Smooth muscle cell (in vitro differentiated cells): ENCODE measurements around the gene ASAP2. TPM values are rescaled to one million over a fixed set of nuclear protein-coding genes. Genes with fewer than 3 reads are reported as not detected.

ENCODE experiments used
- DNase-seq: peaks from one replicate; lab custom pipeline; 2025; ENCODE audit not compliant: unreplicated experiment; lab: John Stamatoyannopoulos, UW
- H2AFZ ChIP-seq: fragments of 200-600 bp; sonication (generic); 2 replicates; pipeline ENCODE4 v1.6.0; 2016; ENCODE audit warnings: antibody characterized with exemption, low read depth, mild to moderate bottlenecking
- H3F3A ChIP-seq: fragments of 200-600 bp; sonication (generic); 2 replicates; pipeline ENCODE4 v1.6.0; 2017; ENCODE audit warnings: antibody characterized with exemption, low read depth
- H3K27ac ChIP-seq: fragments of 200-600 bp; sonication (generic); 2 replicates; pipeline ENCODE4 v1.5.1; 2016; ENCODE audit warnings: low read depth, mild to moderate bottlenecking
- H3K27me3 ChIP-seq: fragments of 200-600 bp; sonication (generic); 2 replicates; pipeline ENCODE4 v1.6.1; 2016; ENCODE audit warnings: low read depth, mild to moderate bottlenecking
- H3K36me3 ChIP-seq: fragments of 200-600 bp; sonication (generic); 2 replicates; pipeline ENCODE4 v1.5.1; 2016; ENCODE audit warnings: low read depth
- H3K4me1 ChIP-seq: fragments of 200-600 bp; sonication (generic); 2 replicates; pipeline ENCODE4 v1.5.1; 2016; ENCODE audit warnings: low read depth
- H3K4me2 ChIP-seq: fragments of 200-600 bp; sonication (generic); 2 replicates; pipeline ENCODE4 v1.6.0; 2016; ENCODE audit warnings: mild to moderate bottlenecking
- H3K4me3 ChIP-seq: fragments of 200-600 bp; sonication (generic); 2 replicates; pipeline ENCODE4 v1.5.1; 2016; ENCODE audit warnings: mild to moderate bottlenecking
- H3K79me2 ChIP-seq: fragments of 200-600 bp; sonication (generic); 2 replicates; pipeline ENCODE4 v1.6.0; 2016; ENCODE audit warnings: low read depth, mild to moderate bottlenecking
- H3K9ac ChIP-seq: fragments of 200-600 bp; sonication (generic); 2 replicates; pipeline ENCODE4 v1.6.0; 2016; ENCODE audit warnings: low read depth
- H3K9me3 ChIP-seq: fragments of 200-600 bp; sonication (generic); replicated peaks from 2 replicates; pipeline ENCODE4 v1.5.1; 2016; ENCODE audit warnings: low read depth
- H4K20me1 ChIP-seq: fragments of 200-600 bp; sonication (generic); 2 replicates; pipeline ENCODE4 v1.6.0; 2016; ENCODE audit warnings: low read depth
- WGBS: methylation state at CpG from one replicate; pipeline ENCODE4 v1.1.7; 2016; ENCODE audit warnings: low lambda C conversion rate; 5-methylcytosine and 5-hydroxymethylcytosine counted together
- polyA plus RNA-seq: library from polyadenylated mRNA; unstranded; fragments of >200 nt; fragmentation: Nextera tagmentation; extraction: Ambion mirVana; gene quantifications from 2 replicates; pipeline ENCODE4 v1.2.1, GENCODE V29; 2016
- total RNA-seq: library from RNA; depleted of rRNA; stranded (reverse); fragments of >200 nt; gene quantifications from 2 replicates; pipeline ENCODE4 v1.2.3, GENCODE V29; 2014
- TF ChIP-seq, protein P1 (sequence below): fragments of 200-600 bp; sonication (generic); IDR thresholded peaks from 2 replicates; pipeline ENCODE4 v1.5.1; 2017; ENCODE audit warnings: borderline replicate concordance, mild to moderate bottlenecking, antibody characterized with exemption; ENCODE audit not compliant: insufficient read depth, poor library complexity, severe bottlenecking

The ASAP2 gene
- total and polyA plus RNA-seq, 2 experiments from 2014 or later = 8.8 to 23.1 TPM

- Histone ChIP-seq H3K9ac (no peak overlapping the region), H3K27ac (no peak overlapping the region), H3K4me1 (no peaks in the 10 kb centered on the region), H3K4me2 (no peak overlapping the region), H4K20me1 (no peaks in the 10 kb centered on the region), H3F3A (peaks cover 9% of the 10 kb centered on the region), H3K27me3 (no peaks in the 10 kb centered on the region), H3K4me3 (no peak overlapping the region), H2AFZ (no peak overlapping the region), H3K36me3 (no peaks in the 10 kb centered on the region), H3K9me3 (no peaks in the 10 kb centered on the region), H3K79me2 (no peaks in the 10 kb centered on the region)
- TF ChIP-seq, protein P1, sequence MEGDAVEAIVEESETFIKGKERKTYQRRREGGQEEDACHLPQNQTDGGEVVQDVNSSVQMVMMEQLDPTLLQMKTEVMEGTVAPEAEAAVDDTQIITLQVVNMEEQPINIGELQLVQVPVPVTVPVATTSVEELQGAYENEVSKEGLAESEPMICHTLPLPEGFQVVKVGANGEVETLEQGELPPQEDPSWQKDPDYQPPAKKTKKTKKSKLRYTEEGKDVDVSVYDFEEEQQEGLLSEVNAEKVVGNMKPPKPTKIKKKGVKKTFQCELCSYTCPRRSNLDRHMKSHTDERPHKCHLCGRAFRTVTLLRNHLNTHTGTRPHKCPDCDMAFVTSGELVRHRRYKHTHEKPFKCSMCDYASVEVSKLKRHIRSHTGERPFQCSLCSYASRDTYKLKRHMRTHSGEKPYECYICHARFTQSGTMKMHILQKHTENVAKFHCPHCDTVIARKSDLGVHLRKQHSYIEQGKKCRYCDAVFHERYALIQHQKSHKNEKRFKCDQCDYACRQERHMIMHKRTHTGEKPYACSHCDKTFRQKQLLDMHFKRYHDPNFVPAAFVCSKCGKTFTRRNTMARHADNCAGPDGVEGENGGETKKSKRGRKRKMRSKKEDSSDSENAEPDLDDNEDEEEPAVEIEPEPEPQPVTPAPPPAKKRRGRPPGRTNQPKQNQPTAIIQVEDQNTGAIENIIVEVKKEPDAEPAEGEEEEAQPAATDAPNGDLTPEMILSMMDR = no peak
- DNase-seq = no peak
- 96% methylated on average over 17 of the region's 17 CpGs for WGBS
These were observed 166.4 kb downstream of the ASAP2 start for GRCh38 chr2:9373047-9373446.

DNA sequence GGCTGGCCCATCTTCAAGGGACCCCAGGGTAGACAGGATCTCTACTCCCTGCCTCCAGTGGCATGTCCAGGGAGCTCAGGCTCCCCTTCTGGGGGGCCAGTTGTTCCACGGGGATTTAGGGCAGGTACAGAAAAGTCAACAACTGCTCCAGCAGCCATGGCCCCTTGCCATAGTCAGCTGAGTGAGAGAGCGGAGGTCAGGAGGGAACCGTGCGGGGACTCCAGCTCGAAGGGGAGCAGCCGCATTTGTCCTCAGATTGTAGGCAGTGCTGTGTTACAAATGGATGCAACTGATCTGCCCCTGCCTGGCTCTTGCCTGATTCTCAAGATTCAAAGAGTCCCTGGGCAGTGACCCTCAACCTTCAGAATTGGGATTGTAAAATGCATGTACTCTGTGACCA, 166.9 kb downstream of the ASAP2 start:
- no peak overlapping the region for H2AFZ ChIP-seq
- H3K27ac ChIP-seq = no peak overlapping the region
- no peaks in the 10 kb centered on the region for H4K20me1 ChIP-seq
- no peaks in the 10 kb centered on the region for H3K27me3 ChIP-seq
- H3K9ac ChIP-seq = no peak overlapping the region
- TF ChIP-seq, protein P1 = no peak
- no peak overlapping the region for H3K4me3 ChIP-seq
- H3K4me1 ChIP-seq = no peaks in the 10 kb centered on the region
- H3F3A ChIP-seq = peaks cover 9% of the 10 kb centered on the region
- H3K9me3 ChIP-seq = no peaks in the 10 kb centered on the region
- no peak for DNase-seq
- WGBS = 98% methylated on average over 6 of the region's 6 CpGs
- no peaks in the 10 kb centered on the region for H3K36me3 ChIP-seq
- H3K4me2 ChIP-seq = no peak overlapping the region
- H3K79me2 ChIP-seq = no peaks in the 10 kb centered on the region

DNA sequence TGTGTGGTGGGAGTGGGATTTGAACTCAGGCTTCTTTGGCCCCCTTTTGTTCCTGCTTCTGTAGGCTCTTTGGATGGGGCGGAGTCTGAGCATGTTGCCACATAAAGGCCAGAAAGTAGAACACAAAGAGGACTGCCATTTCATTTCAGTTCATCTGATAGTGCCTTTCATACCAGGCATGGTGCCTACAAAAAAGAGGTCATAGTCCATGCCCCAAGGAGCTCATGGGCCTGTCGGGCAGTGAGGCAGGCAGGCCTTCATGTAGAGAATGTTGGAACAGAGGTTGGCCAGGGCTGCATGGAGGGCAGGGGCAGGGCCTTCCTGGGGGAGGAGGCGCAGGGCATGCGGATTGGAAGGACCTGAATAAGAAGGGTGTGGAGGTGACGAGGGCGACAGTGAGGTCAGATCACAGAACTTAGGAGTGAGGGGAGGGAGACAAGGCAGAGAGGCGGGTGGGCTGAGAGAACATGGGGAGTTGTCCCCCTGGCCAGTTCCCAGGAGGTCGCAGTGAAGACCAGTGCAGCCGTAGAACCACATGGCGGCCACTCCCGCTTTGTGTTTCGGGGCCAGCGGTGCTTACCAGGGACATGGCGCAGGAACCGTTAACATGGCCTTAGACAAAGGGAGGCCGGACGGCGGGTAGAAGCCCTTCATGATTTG, 167.6 kb downstream of the ASAP2 start:
- no peaks in the 10 kb centered on the region for H3K36me3 ChIP-seq
- TF ChIP-seq, protein P1 = no peak
- no peak overlapping the region for H3K4me2 ChIP-seq

GRCh38 chr2:9375857-9376428, 169.3 kb downstream of the ASAP2 start:
- peaks cover 20% of the 10 kb centered on the region for H3F3A ChIP-seq
- H3K36me3 ChIP-seq = no peaks in the 10 kb centered on the region
- WGBS = 96% methylated on average over 4 of the region's 4 CpGs
- no peak overlapping the region for H3K9ac ChIP-seq
- no peaks in the 10 kb centered on the region for H3K79me2 ChIP-seq
- no peak overlapping the region for H3K4me2 ChIP-seq
- no peaks in the 10 kb centered on the region for H3K9me3 ChIP-seq
- H3K27ac ChIP-seq = no peak overlapping the region
- H2AFZ ChIP-seq = no peak overlapping the region
- H3K27me3 ChIP-seq = no peaks in the 10 kb centered on the region
- H3K4me3 ChIP-seq = no peak overlapping the region
- H4K20me1 ChIP-seq = no peaks in the 10 kb centered on the region
- no peaks in the 10 kb centered on the region for H3K4me1 ChIP-seq
- no peak for DNase-seq
- TF ChIP-seq, protein P1 = no peak

More for the DNA sequence above, 167.6 kb downstream of the ASAP2 start:
- H3K27ac ChIP-seq = no peak overlapping the region
- H3F3A ChIP-seq = peaks cover 9% of the 10 kb centered on the region
- no peaks in the 10 kb centered on the region for H4K20me1 ChIP-seq
- no peaks in the 10 kb centered on the region for H3K4me1 ChIP-seq
- no peak overlapping the region for H3K9ac ChIP-seq
- no peaks in the 10 kb centered on the region for H3K9me3 ChIP-seq
- no peak for DNase-seq
- H2AFZ ChIP-seq = no peak overlapping the region
- WGBS = 98% methylated on average over 18 of the region's 18 CpGs
- H3K79me2 ChIP-seq = no peaks in the 10 kb centered on the region
- no peak overlapping the region for H3K4me3 ChIP-seq
- H3K27me3 ChIP-seq = no peaks in the 10 kb centered on the region
